Activated effector memory CD4-positive, alpha-beta T cell treated with Interleukin-2 at 50 U/mL for 16 hours (primary cell): ENCODE measurements around the gene CCDC24.

Experiments
- DNase-seq: peaks from one replicate; pipeline ENCODE4 v3.0.0-alpha.2; 2020

CCDC24 gene

GRCh38 chr1:44029260-44029910 is 38.0 kb downstream of the CCDC24 start:
- no peak for DNase-seq

GRCh38 chr1:44029911-44030604 is 38.7 kb downstream of the CCDC24 start:
- DNase-seq = peak; percentile 83

GRCh38 chr1:44030605-44031251 is 39.3 kb downstream of the CCDC24 start:
- DNase-seq = peak; percentile 46

GRCh38 chr1:44031252-44032169 is 40.1 kb downstream of the CCDC24 start, which contains the start of gene SLC6A9:
TSS of gene SLC6A9 (minus strand) at chr1:44031462. CDS start at chr1:44024277, 7,185 bp downstream.
- peak; percentile 29 for DNase-seq

- no peak for DNase-seq
These were observed 40.9 kb downstream of the CCDC24 start for GRCh38 chr1:44032170-44032790.

GRCh38 chr1:44033041-44033575 is 41.7 kb downstream of the CCDC24 start:
- DNase-seq = no peak

- DNase-seq = no peak
These were observed 42.4 kb downstream of the CCDC24 start for GRCh38 chr1:44033756-44034155.

- DNase-seq = no peak
These were observed 43.0 kb downstream of the CCDC24 start for GRCh38 chr1:44034423-44034822.

- DNase-seq = no peak
These were observed 43.7 kb downstream of the CCDC24 start for GRCh38 chr1:44034976-44035716.

- DNase-seq = no peak
These were observed 44.5 kb downstream of the CCDC24 start for GRCh38 chr1:44035726-44036408.

- DNase-seq = peak; percentile 44
These were observed 45.2 kb downstream of the CCDC24 start for GRCh38 chr1:44036409-44037139.

GRCh38 chr1:44037154-44037553 is 45.8 kb downstream of the CCDC24 start:
- no peak for DNase-seq

GRCh38 chr1:44038876-44039657 is 47.7 kb downstream of the CCDC24 start:
- DNase-seq = no peak

GRCh38 chr1:44040418-44040817 is 49.0 kb downstream of the CCDC24 start:
- DNase-seq = no peak

GRCh38 chr1:44040846-44041245 is 49.4 kb downstream of the CCDC24 start:
- DNase-seq = no peak

GRCh38 chr1:44043176-44044070 is 52.0 kb downstream of the CCDC24 start:
- no peak for DNase-seq

- DNase-seq = no peak
These were observed 52.8 kb downstream of the CCDC24 start for GRCh38 chr1:44044071-44044801.
